ENCODE data around the gene INF2.

The INF2 gene

GRCh38 chr14:104754213-104754851 lies 64.9 kb downstream of the INF2 start:
- no peak for DNase-seq

- no peak for DNase-seq
Measured at GRCh38 chr14:104755621-104756020, 66.2 kb downstream of the INF2 start.

DNA sequence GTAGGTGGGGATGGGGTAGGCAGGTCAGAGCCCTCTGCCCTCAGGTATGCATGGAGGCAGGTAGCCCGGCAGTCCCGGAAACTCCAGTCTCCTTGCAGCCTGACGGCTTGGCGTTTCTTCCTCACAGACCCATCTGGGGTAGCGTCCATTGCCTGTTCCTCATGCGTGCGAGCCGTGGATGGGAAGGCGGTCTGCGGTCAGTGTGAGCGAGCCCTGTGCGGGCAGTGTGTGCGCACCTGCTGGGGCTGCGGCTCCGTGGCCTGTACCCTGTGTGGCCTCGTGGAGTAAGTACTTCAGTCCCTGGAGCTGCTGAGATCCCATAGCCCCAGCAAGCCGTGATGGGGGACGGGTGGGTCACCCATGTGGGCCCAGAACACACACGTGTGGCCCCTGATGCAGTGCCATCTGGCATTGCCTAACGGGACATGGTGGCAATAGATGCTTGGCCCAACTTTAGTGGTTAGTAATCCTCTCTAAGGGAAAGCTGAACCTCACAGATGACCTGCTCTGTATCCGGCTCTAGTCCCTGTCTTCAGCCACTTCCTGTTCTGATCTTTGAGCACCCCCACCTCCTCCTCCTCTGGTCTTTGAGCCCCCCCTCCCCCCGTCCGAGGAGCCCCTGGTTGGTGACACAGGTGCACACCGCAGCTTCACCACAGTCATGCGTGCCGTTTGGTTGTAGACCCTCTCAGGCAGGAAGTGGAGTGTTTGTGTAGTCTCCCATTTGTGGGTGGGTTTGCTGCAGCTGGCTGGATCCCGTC lies 67.2 kb downstream of the INF2 start:
- DNase-seq = no peak

GRCh38 chr14:104757238-104757585 lies 67.8 kb downstream of the INF2 start:
- DNase-seq = no peak

DNA sequence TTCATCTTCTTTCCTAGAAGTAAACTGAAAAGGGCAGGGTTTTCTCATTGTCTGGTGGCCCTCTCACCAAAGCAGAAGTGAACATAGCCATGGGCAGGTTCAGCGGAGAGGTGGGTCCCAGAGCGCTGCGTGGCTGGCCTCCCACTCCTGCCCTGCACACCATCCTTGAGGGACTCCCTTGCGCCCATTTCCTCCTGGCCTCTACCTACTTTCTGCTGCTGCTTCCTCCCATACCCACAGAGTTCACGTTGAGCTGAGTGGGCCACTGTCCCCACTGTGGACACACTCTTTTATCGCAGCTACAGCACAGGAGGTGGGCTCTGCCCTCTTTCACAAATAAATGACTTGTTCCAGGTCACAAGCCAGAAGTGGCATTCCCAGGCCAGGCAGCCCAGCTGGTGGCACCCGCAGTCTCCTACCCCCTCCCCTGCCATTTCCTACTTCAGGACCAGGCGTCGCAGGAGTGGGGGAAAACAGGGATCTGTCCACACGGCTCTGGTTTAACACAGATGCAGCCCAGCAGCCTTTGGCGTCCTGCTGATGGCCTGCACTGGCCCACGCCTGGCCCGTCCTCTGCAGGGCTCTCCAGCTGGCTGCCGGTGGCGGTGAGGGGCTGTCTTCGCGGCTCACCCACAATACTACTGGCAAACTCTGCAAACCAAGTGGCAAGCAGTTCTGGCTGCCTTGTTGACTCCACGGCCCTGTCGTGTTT lies 68.4 kb downstream of the INF2 start:
- DNase-seq = no peak

GRCh38 chr14:104758981-104759969 lies 69.9 kb downstream of the INF2 start:
- no peak for DNase-seq

- DNase-seq = no peak
Measured at GRCh38 chr14:104765517-104765916, 76.1 kb downstream of the INF2 start.

GRCh38 chr14:104766256-104766862 lies 76.9 kb downstream of the INF2 start:
- DNase-seq = no peak

DNA sequence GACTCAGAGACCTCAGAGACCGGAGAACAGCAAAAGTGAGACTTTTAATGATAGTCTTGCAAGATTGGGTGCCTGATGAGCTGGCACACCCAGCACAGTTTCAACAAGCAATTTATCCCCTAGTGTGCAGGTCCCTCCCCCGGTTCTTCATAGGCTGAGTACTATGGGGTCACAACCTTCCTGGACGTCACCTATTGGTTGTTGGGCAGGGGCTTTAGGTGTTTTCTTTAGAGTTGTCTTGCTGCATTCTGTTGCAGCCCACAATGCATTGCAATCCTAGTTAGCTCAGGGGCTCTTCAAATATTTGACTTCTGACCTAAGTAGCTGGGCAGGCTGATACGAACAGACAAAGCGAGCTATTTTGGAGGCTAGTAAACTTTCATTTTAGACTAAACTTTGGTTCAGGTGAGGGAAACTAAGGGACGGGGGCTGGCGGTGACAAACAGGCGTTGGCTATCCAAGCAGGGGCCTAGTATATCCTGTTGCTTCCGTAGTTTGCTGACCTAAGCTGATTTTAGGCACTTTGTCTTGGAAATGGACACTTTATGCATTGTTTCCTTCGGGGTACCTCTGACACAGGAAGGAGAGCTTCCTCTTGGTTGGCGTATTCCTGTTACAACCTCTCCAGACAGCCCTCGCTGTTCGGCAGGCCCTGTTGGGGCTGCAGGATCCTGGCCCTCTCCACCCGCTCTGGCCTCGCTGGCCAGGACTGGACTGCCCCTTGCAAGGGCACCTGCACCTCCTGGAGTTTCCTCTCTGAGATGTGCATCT lies 77.6 kb downstream of the INF2 start:
- no peak for DNase-seq

GRCh38 chr14:104767634-104767918 lies 78.2 kb downstream of the INF2 start:
- no peak for DNase-seq

- DNase-seq = peak; percentile 83
Measured at GRCh38 chr14:104768437-104769323, 79.3 kb downstream of the INF2 start.

GRCh38 chr14:104769324-104770071 lies 80.1 kb downstream of the INF2 start:
- DNase-seq = no peak

- no peak for DNase-seq
Measured at GRCh38 chr14:104770072-104770579, 80.7 kb downstream of the INF2 start.

DNA sequence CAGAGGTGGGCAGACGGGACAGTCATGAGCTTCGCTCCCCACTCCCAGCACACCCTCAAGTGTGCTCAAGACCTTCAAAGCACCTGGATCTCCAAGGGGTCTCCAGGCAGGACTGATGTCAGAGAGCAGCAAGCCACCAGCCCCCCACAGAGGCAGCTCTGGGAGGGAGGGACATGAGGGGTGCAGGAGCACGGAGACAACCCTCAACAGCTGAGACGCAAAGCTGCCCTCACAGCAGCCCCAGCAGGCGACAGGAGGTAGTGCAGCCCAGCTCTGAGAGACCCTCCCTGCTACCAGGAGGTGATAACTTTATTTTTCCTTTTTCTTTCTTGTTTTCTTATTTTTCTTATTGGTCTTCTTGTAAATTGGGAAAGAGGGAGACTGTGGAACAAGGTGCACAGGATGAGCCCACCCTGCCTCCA lies 81.4 kb downstream of the INF2 start:
- DNase-seq = no peak

GRCh38 chr14:104771374-104771773 lies 82.0 kb downstream of the INF2 start:
- no peak for DNase-seq

Measured in COR-L47 (cell line).